ENCODE data around the gene MEGF9. TPM values are rescaled to one million over a fixed set of nuclear protein-coding genes. Genes with fewer than 3 reads are reported as not detected.

The MEGF9 gene
- total RNA-seq, 1 donor from 2014 or later, result 4.7 TPM

DNA sequence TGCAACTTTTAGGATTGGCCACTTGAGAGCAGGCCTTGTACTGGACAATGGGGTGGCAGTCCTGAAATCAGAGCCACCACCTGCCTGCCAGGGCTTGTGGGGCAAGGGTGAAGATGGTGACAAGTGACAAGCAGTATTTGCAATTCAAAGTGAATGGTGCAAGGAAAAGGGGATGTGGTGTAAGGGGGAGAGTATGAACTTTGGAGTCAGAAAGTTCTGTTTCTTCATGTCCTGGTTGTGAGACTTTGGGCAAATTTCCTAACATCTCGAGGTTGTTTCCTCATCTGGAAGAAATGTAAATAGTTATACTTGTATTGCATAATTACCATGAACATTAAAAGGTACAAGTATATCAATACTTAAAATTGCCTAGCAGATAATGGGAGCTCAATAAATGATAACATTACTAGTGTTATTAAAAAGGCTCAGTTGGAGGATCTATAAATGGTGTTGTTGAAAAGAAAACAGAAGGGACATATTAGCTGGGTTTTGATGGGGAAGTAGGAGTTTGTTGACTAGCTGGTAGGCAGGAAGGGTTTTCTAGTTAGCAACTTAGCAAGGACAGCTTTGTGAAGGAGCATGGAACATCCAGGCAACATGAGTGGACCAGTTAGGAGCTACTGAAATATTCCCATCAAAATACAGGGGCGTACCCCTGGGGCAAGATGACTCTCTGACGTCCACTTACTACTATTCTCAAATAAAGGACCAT, 21.3 kb upstream of the MEGF9 start:
- H3K36me3 ChIP-seq (ENCODE audit: control insufficient read depth, insufficient read depth, low read length), result no peaks in the 10 kb centered on the region
- H3K27me3 ChIP-seq (ENCODE audit: control insufficient read depth, insufficient read depth, low read length), result no peaks in the 10 kb centered on the region
- DNase-seq (ENCODE audit: low read depth), result peak; percentile 72
- no peak for FAIRE-seq
- TF ChIP-seq CTCF (IDR thresholded peaks at IDR 0.05; ENCODE audit: insufficient read depth, low read length, severe bottlenecking), result no peak
- no peak overlapping the region for H3K4me3 ChIP-seq (ENCODE audit: low read depth, low read length)

DNA sequence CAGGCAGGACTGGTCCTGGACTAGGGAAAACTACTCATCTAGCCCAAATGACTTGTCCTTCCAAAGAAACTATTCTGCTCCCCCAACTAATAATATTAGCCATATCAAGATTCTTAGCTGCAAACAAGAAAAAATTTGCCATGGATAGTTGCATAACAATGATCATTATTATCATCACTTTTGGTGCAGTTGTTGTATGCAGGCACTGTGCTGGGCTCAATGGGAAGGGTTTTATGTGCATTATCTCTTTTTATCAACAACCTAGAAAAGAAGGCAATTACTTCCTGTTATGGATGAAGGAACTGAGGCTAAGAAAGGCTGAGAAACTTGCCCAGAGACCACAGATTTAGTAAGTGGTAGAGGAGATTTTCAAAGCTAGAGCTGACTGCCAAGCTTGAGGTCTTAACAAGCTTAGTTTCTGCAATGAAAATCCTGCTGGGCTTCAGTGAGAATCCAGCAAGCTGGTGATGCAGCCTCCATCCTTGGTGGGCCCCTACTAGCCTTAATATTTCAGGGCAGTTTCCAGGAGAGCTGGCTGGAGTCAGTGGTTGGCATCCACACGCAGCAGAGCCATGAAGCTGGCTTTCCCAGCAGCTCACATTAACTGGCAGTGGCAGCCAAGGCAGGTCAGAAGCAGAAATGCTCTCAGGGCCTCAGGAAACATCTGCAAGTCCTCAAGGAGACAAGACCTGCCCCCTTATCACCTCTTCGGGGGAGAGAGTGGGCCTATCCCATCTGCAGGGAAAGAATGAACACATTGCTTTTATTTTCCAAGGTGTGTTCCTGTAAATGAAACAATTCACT, 20.5 kb upstream of the MEGF9 start:
- no peak overlapping the region for H3K4me3 ChIP-seq (ENCODE audit: low read depth, low read length)
- no peak for DNase-seq (ENCODE audit: low read depth)
- H3K36me3 ChIP-seq (ENCODE audit: control insufficient read depth, insufficient read depth, low read length), result no peaks in the 10 kb centered on the region
- no peak for FAIRE-seq
- no peak for TF ChIP-seq CTCF (IDR thresholded peaks at IDR 0.05; ENCODE audit: insufficient read depth, low read length, severe bottlenecking)
- H3K27me3 ChIP-seq (ENCODE audit: control insufficient read depth, insufficient read depth, low read length), result no peaks in the 10 kb centered on the region

DNA sequence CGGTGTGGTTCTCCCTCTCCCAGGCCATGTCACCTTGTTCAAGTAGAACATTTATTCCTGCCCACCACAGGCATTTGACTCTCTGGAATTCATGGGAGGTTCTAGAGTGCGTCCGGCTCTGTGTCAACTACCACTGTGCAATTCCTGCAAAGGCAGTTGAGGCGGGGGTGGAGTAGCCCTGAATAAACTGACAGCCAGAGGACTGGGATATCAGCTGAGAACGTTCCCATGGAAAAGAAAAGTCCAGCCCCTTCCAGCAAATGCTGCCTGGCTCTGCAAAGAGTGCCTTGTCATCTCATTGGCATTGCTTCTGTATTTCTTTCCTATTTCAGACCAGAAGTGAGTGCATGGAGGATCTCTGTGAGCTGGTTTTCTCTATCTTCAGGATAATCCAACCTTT, 18.9 kb upstream of the MEGF9 start:
- no peak for FAIRE-seq
- no peak for TF ChIP-seq CTCF (IDR thresholded peaks at IDR 0.05; ENCODE audit: insufficient read depth, low read length, severe bottlenecking)
- Histone ChIP-seq H3K27me3 (ENCODE audit: control insufficient read depth, insufficient read depth, low read length) (no peaks in the 10 kb centered on the region), H3K36me3 (ENCODE audit: control insufficient read depth, insufficient read depth, low read length) (no peaks in the 10 kb centered on the region), H3K4me3 (ENCODE audit: low read depth, low read length) (no peak overlapping the region)
- DNase-seq (ENCODE audit: low read depth), result peak; percentile 42

DNA sequence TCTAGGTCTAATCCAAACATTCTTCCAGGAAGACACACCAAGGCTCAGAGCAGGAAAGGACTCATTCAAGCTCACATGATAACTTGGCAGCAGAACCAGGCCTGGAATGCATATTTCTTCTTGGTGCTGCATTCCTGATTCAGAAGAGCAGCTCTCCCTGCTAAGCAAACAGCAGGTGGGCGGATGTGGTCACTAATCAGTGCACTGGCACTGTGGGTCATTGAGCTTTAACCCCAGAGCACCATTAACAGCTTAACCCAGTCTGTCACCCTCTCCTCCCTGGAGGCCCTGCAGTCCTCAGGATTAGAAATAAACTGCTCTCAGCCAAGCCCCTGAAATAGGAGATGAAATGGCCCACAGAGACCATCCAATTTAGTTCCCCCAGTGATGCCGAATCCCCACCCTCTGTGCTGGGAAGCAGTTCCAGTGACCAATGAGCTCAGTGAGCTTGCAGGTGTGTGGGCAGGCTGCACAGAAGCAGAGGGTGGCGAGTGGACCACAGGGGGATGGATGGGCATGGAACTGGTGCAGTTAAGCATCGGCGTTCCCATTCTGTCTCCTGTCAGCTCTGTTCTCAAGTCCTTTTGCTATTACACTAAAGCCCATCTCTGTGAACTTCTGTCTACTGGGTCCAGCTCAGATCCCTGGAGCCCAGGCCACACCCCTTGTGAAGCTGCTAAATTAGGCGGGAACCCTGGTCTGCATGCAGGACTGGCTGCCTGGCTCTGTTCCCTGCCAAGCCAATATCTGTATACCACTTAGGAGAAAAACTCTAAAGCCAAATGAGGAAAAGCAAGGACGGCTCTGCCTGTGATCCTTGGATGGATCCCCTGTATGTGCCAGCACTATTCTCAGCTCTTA, 16.6 kb upstream of the MEGF9 start:
- no peaks in the 10 kb centered on the region for H3K27me3 ChIP-seq (ENCODE audit: control insufficient read depth, insufficient read depth, low read length)
- TF ChIP-seq CTCF (IDR thresholded peaks at IDR 0.05; ENCODE audit: insufficient read depth, low read length, severe bottlenecking), result no peak
- DNase-seq (ENCODE audit: low read depth), result peak; percentile 94
- FAIRE-seq, result no peak
- H3K4me3 ChIP-seq (ENCODE audit: low read depth, low read length), result no peak overlapping the region
- H3K36me3 ChIP-seq (ENCODE audit: control insufficient read depth, insufficient read depth, low read length), result no peaks in the 10 kb centered on the region

DNA sequence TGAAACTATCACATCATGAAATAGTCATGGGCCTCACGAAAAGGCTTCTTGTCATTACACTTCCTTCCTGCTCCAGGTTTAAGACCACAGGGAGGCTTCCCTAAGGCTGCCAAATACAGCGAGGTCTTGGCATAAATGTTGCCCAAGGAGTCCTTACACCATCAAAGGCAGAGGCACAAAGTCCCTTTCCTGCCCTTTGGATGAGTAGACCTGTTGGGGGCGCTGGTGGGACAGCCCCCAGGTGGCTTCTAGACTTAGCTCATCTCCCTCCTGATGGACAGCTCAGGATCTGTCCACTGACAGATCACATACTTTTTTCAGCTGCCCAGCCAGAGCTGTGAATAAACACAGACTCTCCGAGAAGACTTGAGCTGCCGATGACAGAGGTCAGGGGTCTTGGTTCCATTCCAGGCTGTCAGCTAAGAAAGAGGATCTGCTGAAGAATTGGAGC, 15.5 kb upstream of the MEGF9 start:
- H3K36me3 ChIP-seq (ENCODE audit: control insufficient read depth, insufficient read depth, low read length), result no peaks in the 10 kb centered on the region
- no peak for DNase-seq (ENCODE audit: low read depth)
- no peak overlapping the region for H3K4me3 ChIP-seq (ENCODE audit: low read depth, low read length)
- no peaks in the 10 kb centered on the region for H3K27me3 ChIP-seq (ENCODE audit: control insufficient read depth, insufficient read depth, low read length)
- no peak for FAIRE-seq
- TF ChIP-seq CTCF (IDR thresholded peaks at IDR 0.05; ENCODE audit: insufficient read depth, low read length, severe bottlenecking), result no peak

Data from bronchial epithelial cell (primary cell).